Thoracic aorta (tissue), 2 donors: ENCODE measurements around the gene SNIP1. TPM values are rescaled to one million over a fixed set of nuclear protein-coding genes. Genes with fewer than 3 reads are reported as not detected.
"Not testable (repeated sequence)": the region's sequence is repeated elsewhere in the genome, so short reads cannot be mapped to it uniquely, and the experiment has no call there.

Experiments
- ATAC-seq: fragments of 150-250 bp; one replicate; pipeline ENCODE4 v1.8.0; 2017; ENCODE audit warnings: low read depth; ENCODE audit not compliant: insufficient number of reproducible peaks, low FRiP score
- DNase-seq: peaks from one replicate; pipeline ENCODE4 v3.0.0-alpha.2; 2020; ENCODE audit warnings: low spot score
- H3K27ac ChIP-seq, 2 donors: fragments of 200-600 bp; sonication (generic); 1 replicate in 1 of 2; 2 replicates in 1 of 2; pipeline ENCODE4 v1.5.1; 2016; ENCODE audit warnings: mild to moderate bottlenecking in 2 of 2, moderate library complexity in 2 of 2
- H3K27me3 ChIP-seq: fragments of 200-600 bp; sonication (generic); replicated peaks from 2 replicates; pipeline ENCODE4 v1.6.0; 2016; ENCODE audit warnings: mild to moderate bottlenecking; ENCODE audit not compliant: insufficient read depth
- H3K36me3 ChIP-seq: fragments of 200-600 bp; sonication (generic); one replicate; pipeline ENCODE4 v1.5.1; 2016
- H3K4me1 ChIP-seq, 2 donors: fragments of 200-600 bp; sonication (generic); 1 replicate in 1 of 2; 2 replicates in 1 of 2; pipeline versions ENCODE4 v1.5.1 to v1.6.0; 2016; ENCODE audit warnings: low read depth in 2 of 2, mild to moderate bottlenecking in 1 of 2; ENCODE audit not compliant: control insufficient read depth in 1 of 2
- H3K4me3 ChIP-seq: fragments of 200-600 bp; sonication (generic); 2 replicates; pipeline ENCODE4 v1.5.1; 2016; ENCODE audit warnings: mild to moderate bottlenecking
- H3K9me3 ChIP-seq: fragments of 200-600 bp; sonication (generic); 2 replicates; pipeline ENCODE4 v1.5.1; 2016
- total RNA-seq, 2 donors: library from RNA; depleted of rRNA; stranded (reverse); fragments of >200 nt; gene quantifications; one replicate each; pipeline versions ENCODE4 v1.1.0 to v1.2.3, GENCODE V29; 2016
- TF ChIP-seq, protein P1 (sequence below): fragments of 200-600 bp; sonication (generic); IDR thresholded peaks from one replicate; pipeline ENCODE4 v1.5.1; 2019; ENCODE audit warnings: antibody characterized with exemption

Gene SNIP1
- total RNA-seq, 2 donors from 2014 or later, result 12.3 to 26.2 TPM

DNA sequence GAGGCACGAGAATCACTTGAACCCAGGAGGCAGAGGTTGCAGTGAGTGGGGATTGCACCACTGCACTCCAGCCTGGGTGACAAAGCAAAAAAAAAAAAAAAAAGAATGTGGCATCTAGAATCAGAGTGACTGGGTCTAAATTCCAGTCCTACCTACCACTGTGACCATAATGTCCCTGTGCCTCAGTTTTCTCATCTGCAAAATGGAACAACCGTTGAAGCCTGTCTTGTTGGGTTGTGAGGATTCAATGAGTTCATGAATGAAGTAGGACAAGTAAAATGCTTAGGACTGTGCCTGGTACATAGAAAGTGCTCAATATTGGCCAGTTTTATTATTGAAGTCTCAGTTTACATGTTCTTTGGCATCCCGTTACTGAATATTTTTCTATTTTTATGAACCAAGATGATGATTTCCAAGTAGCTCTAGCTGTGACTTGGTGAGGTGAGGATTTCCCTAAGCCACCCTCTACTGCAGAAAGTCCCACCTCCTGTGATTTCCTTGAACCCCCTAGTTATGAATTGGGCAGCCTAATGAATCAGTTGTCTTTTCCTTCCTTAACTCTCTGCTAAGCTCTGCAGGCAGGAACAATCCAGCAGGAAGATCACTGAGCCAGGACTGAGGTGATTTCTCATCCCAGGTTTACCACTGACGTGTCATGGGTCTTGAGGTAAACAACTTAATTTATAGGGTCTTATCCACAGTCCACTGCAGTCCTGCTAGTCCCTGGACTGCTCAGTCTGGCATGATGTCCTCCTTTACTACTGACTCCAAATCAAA, 20.6 kb downstream of the SNIP1 start:
- peak overlapping the region; percentile 45 to 77 for H3K27ac ChIP-seq
- ATAC-seq (no peak), DNase-seq (no peak)
- no peaks in the 10 kb centered on the region for H3K9me3 ChIP-seq
- H3K36me3 ChIP-seq, result peaks cover 21% of the 10 kb centered on the region
- no peaks in the 10 kb centered on the region for H3K27me3 ChIP-seq
- peaks cover 3 to 16% of the 10 kb centered on the region in 2 donors for H3K4me1 ChIP-seq
- TF ChIP-seq, protein P1, sequence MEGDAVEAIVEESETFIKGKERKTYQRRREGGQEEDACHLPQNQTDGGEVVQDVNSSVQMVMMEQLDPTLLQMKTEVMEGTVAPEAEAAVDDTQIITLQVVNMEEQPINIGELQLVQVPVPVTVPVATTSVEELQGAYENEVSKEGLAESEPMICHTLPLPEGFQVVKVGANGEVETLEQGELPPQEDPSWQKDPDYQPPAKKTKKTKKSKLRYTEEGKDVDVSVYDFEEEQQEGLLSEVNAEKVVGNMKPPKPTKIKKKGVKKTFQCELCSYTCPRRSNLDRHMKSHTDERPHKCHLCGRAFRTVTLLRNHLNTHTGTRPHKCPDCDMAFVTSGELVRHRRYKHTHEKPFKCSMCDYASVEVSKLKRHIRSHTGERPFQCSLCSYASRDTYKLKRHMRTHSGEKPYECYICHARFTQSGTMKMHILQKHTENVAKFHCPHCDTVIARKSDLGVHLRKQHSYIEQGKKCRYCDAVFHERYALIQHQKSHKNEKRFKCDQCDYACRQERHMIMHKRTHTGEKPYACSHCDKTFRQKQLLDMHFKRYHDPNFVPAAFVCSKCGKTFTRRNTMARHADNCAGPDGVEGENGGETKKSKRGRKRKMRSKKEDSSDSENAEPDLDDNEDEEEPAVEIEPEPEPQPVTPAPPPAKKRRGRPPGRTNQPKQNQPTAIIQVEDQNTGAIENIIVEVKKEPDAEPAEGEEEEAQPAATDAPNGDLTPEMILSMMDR, result no peak
- no peak overlapping the region for H3K4me3 ChIP-seq

DNA sequence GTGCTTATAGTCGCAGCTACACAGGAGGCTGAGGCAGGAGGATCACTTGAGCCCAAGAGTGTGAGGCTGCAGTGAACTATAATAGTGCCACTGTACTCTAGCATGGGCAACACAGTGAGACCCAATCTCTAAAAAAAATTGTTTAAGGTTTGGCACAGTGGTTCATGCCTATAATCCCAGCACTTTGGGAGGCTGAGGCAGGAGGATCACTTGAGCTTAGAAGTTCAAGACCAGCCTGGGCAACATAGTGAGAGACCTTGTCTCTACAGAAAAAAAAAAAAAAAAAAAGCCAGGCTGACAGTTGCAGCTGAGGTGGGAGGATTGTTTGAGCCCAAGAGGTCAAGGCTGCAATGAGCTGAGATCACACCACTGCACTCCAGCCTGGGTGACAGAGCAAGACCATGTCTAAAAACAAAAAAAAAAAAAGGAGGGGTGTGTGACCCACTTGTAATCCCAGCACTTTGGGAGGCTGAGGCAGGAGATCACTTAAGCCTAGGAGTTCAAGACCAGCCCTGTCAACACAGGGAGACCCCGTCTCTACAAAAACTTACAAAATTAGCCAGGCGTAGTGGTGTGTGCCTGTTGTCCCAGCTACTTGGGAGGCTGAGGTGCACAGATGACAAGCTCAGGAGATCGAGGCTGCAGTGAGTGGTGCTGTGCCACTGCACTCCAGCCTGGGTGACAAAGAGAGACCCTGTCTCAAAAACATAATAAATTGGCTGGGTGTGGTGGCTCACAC, 21.5 kb downstream of the SNIP1 start:
- not testable (repeated sequence) for H3K27ac ChIP-seq, ATAC-seq, H3K27me3 ChIP-seq, H3K9me3 ChIP-seq, DNase-seq, H3K4me3 ChIP-seq
- Histone ChIP-seq H3K36me3 (peaks cover 16% of the 10 kb centered on the region), H3K4me1 (peaks cover 3 to 16% of the 10 kb centered on the region in 2 donors)

DNA sequence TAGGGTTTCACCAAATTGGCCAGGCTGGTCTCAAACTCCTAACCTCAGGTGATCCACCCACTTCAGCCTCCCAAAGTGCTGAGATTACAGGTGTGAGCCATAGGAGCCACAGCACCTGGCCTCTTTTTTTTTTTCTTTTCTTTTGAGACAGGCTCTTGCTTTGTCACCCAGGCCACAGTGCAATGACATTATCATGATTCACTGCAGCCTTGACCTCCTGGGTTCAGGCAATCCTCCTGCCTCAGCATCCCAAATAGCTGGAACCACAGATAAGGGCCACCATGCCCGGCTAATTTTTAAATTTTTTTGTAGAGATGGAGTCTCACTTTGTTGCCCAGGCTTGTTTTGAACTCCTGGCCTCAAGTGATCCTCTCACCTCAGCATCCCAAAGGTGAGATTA, 24.2 kb downstream of the SNIP1 start:
- not testable (repeated sequence) for H3K4me3 ChIP-seq, ATAC-seq, H3K27ac ChIP-seq, H3K9me3 ChIP-seq, H3K27me3 ChIP-seq, DNase-seq, H3K36me3 ChIP-seq
- H3K4me1 ChIP-seq, result peaks cover 3 to 16% of the 10 kb centered on the region in 2 donors

DNA sequence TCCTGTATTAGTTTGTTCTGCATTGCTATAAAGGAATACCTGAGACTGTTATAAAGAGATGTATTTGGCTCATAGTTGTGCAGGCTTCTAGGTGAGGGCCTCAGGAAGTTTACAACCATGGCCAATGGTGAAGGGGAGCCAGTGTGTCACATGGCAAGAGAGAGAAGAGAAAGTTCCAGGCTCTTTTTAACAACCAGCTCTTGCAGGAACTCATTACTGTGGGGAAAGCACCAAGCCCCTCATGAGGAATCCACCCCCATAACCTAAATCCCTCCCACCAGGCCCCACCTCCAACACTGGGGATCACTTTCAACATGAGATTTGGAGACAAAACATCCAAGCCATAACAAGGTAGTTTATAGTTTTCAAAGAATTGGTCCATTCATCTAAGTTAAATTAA, 34.5 kb downstream of the SNIP1 start:
- TF ChIP-seq, protein P1, result no peak
- Histone ChIP-seq H3K27me3 (no peaks in the 10 kb centered on the region), H3K4me3 (no peak overlapping the region), H3K9me3 (no peaks in the 10 kb centered on the region), H3K36me3 (no peaks in the 10 kb centered on the region), H3K4me1 (peaks cover 0 to 8% of the 10 kb centered on the region in 2 donors), H3K27ac (no peak overlapping the region)
- no peak for DNase-seq
- ATAC-seq, result no peak

DNA sequence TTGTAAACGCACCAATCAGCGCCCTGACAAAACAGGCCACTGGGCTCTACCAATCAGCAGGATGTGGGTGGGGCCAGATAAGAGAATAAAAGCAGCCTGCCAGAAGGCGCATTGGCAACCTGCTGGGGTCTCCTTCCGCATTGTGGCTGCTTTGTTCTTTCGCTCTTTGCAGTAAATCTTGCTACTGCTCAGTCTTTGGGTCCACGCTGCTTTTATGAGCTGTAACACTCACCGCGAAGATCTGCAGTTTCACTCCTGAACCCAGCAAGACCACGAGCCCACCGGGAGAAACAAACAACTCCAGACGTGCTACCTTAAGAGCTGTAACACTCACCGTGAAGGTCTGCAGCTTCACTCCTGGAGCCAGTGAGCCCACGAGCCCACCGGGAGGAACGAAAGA, 35.2 kb downstream of the SNIP1 start:
- not testable (repeated sequence) for H3K27me3 ChIP-seq, H3K36me3 ChIP-seq, H3K4me1 ChIP-seq, H3K9me3 ChIP-seq, ATAC-seq, H3K27ac ChIP-seq, H3K4me3 ChIP-seq, DNase-seq

DNA sequence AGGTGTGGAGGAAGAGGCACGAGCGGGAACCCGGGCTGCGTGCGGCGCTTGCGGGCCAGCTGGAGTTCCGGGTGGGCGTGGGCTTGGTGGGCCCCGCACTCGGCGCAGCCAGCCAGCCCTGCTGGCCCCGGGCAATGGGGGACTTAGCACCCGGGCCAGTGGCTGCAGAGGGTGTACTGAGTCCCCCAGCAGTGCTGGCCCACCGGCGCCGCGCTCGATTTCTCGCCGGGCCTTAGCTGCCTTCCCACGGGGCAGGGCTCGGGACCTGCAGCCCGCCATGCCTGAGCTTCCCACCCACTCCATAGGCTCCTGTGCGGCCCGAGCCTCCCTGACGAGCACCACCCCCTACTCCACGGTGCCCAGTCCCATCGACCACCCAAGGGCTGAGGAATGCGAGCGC, 35.9 kb downstream of the SNIP1 start:
- ATAC-seq, H3K36me3 ChIP-seq, H3K27ac ChIP-seq, DNase-seq, H3K27me3 ChIP-seq, H3K4me3 ChIP-seq, H3K9me3 ChIP-seq: not testable (repeated sequence)
- H3K4me1 ChIP-seq, result peaks cover 6 to 14% of the 10 kb centered on the region in 2 donors

DNA sequence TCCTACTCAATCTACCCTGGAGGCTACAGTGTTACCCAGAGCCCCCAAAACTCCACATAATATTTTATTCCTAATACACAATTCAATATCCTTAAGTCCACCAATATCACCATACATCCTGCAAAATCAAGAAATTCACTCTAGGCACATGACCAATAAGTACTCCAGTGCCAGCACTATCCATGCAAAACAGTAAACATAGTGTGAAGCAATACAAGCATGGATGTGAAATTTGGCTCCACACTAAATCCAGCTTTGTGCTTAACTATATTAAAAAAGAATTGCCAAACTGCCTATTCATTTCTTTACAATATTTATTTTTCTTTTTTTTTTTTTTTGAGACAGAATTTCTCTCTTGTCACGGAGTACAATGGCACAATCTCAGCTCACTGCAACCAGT, 36.5 kb downstream of the SNIP1 start:
- peaks cover 8 to 21% of the 10 kb centered on the region in 2 donors for H3K4me1 ChIP-seq
- TF ChIP-seq, protein P1, result no peak

More for the DNA sequence above, 36.5 kb downstream of the SNIP1 start:
- H3K27ac ChIP-seq, result no peak overlapping the region
- H3K4me3 ChIP-seq, result no peak overlapping the region
- H3K9me3 ChIP-seq, result no peaks in the 10 kb centered on the region
- no peak for ATAC-seq
- no peak for DNase-seq
- H3K27me3 ChIP-seq, result no peaks in the 10 kb centered on the region
- peaks cover 3% of the 10 kb centered on the region for H3K36me3 ChIP-seq
